ENCODE measurements around the gene PRSS50.

The PRSS50 gene

DNA sequence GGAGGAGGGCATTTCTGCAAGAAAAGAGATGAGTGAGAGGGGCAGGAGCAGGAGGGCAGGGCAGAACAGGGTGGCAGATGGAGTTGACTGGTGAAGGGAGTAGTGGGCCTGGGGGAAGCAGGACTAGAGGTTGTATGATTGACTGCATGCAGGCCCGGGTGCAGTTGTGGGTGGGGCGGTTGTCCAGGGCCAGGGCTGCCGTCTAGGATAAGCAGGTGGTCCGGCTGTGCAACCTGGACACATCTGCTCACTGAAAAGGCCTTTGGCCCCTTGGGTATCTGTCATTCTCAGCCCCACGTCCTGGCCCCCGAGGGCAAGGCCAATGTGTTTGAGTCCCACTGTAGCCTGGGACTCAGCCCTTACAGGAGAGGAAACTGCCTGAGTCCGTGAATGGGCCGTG, 49.6 kb downstream of the PRSS50 start:
- no peak for ATAC-seq

DNA sequence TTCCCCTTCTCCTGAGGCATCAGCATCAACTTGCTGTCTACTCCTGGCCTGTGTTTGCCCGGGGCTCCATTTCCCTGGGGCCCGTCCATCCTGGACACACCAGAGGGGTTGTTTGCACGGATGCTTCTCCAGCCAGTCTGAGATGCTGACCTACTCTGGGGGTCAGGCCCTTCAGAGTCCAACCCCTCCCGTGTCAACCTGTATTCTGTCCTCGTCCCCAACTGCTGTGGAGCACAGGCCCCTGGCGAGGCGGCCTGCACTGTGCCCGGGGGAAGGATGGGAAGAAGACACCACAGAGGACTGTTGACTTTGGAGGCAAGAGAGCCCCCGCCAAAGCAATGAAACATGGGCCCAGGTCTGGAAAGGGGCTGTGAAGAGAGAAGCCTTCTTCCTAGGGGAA, 50.0 kb downstream of the PRSS50 start:
- no peak for ATAC-seq

GRCh38 chr3:46667061-46667621, 50.5 kb downstream of the PRSS50 start:
- no peak for ATAC-seq

- no peak for ATAC-seq
Observed at GRCh38 chr3:46666453-46666845, 51.2 kb downstream of the PRSS50 start.

- ATAC-seq, result no peak
Observed at GRCh38 chr3:46665763-46666452, 51.8 kb downstream of the PRSS50 start.

DNA sequence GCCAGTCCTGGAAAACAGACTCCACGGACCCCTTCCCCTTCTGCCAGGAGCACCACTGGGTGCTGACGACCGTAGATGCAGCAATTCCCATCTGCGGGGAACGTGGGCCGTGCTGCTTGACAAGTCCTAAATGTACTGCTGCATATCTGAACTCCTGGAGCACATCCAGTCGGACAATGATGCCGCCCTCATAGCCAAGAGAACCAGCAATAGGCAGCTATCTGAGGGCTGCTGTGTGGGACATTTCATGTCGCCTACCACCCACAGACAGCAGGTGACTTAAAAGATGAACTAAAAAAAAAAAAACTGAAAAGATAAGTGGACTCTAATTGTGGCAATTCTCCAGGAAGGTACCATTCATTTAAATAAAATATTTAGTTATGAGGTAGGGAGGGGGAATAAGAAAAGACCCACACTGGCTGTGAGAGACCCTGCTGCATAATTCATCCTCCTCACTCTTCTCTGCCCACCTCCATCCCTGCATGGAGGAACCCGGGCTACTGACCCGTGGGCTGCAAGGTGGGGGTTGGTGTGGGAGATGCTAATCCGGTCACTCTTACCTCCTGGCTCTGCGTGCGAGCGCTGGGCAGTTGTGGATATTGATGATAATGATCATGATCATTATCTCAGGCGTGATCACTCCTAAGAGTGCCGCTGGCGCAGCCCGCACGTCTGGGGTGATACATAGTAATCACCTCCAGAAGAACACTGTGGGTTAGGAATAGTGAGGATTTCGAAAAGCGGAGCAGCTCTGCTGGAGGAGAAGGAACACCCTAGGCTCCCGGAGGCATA, 52.5 kb downstream of the PRSS50 start:
- no peak for ATAC-seq

GRCh38 chr3:46664188-46664970, 53.3 kb downstream of the PRSS50 start:
- no peak for ATAC-seq

DNA sequence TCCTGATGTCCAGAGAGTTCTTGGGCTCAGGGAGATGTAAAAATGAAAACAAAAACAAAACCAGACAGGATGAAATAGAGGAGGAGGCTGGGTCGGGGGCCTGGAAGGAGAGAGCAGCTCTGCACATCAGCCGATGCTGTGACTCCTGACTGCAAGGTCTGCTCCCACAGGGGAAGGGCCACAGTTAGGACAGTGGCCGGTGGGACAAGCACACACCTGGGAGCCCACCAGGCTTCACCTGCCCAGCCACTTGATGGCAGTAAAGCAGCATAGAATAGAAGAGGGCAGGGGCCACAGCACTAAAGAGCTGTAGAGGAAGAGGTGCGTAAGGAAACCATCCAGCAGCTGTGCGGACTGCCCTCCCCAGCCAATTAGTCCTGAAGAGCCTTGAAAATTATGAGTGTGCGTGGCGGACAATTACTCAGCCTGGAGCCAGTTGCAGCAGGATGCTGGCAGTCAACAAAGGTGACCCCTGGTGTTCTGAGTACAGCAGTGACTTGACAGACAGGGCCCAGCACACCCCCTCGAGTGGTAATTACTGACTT, 54.0 kb downstream of the PRSS50 start:
- no peak for ATAC-seq

DNA sequence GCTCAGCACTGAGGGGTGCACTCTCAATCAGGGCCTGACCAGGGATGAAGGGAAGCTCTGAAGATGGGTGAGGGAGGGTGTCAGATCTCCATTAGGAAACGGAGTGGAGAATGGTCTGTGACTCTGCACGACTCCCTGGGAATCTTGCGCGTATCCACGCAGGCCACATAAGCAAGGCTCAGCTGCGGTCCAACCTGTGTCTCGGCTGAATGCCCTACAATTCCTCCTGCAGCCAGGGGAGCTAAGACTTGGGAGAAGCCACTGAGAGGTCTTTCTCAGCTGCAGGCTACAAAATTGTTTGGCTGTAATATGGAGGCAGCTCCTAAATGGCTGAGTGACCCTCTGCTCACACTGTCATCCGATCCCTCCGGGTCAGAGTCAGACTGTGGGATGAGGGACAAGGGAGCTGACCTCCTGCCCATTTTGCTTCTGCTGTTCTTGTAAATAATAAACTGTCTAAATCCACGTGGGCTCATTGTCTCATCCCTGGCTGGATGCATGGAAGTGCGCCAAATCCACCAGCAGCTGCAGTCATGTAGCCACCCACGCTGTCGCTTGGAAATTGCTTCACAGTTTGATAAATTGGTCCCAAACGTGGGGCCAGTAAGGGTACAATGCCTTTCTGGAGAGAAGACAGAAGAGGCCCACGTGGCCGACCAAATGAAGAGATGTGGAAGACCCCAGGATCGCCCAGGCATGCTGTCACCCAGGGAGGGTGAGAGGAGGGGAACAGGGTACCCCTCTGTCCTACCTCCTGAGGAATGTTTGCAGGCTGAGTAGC, 54.7 kb downstream of the PRSS50 start:
- no peak for ATAC-seq

All from activated CD4-positive, CD25-positive, alpha-beta regulatory T cell treated with anti-CD3 and anti-CD28 coated beads, Interleukin-2, amount 50 U/mL, for 24 hours (primary cell).